GM19455 (cell line): ENCODE measurements around the gene HYLS1.

ENCODE experiments used
- ATAC-seq: cut with Tn5 transposase; IDR thresholded peaks from one replicate; pipeline ENCODE4 v1.9.1; 2021; ENCODE audit not compliant: unreplicated experiment

HYLS1 gene

DNA sequence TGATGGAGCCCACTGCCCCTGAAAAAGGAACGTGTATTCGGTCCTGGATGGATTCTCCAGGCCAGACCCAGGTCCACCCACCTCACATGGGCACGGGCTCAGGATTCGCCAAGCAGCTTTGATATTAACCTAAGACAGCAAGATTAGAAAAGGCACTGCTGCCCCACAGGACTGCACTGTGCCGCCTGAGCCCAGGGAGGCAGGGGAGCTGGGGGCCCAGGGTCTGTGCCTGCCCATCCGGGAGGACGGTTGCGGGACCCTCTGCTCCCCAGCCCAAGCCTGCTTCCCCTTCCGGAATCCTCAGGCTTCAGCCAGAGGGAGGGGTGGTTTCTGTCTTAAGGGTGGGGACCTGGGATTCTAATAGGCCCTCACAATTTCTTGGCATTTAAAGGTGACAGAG is 44.8 kb downstream of the HYLS1 start:
- ATAC-seq, result no peak

DNA sequence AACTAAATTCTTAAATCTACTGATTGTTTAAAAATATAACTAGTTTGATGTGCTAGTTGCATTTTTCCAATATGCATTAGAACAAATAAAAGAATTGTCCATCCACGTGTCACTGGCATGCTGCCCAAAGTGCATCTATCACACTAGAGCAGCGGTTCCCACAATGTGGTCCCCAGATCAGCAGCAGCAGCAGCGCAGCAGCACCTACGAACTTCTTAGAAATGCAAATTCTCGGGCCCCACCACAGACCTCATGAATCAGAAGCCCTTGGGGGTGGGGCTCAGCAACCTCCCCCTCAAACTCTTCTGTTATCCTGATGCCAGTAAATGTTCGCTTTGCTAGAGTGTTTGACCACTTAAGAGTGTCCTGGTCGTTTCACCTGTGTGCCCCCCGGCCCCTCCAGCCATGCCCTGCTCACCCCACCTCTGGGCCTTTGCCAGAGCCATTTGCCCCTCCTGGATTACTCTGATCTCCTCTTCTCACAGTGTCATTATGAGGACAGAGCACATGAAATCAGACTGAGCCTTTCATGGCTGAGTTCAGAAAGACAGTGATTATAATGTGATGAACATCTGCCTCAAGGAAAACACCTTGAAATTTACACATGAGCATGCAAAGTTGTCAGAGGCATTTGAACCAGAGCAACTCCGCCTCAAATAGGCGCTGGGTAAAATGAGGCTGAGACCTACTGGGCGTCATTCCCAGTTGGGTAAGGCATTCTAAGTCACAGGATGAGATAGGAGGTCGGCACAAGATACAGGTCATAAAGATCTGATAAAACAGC is 45.8 kb downstream of the HYLS1 start:
- ATAC-seq, result no peak

GRCh38 chr11:125934473-125934872 is 47.0 kb downstream of the HYLS1 start:
- ATAC-seq, result no peak

GRCh38 chr11:125935056-125935455 is 47.6 kb downstream of the HYLS1 start:
- no peak for ATAC-seq

DNA sequence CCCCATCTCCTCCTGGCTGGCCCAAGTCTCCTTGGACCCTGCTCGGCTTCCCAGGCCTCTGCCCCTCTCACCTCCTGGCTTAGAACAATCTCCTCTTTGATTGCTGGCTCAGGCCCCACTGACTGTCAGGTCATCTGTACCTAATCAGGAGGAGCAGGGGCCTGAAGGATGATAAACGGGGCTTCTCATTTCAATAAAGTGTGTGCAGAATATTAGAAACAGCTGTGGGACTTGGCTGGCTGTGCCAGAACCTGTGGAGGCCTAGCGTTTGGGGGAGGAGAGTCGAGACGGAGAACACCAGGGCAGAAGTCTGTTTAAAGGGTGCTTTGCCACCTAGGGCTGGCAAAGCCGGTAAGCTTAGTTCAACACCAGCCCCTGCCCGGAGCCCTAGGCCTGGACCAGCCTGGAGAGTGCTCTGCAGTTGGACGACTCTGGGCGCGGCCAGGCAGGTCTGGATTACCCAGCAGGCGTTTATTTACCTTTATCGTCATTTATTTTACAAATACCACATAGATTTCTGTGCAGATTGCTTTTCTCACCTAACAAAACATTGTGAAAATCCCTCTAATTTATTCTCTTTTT is 48.2 kb downstream of the HYLS1 start:
- ATAC-seq, result no peak

DNA sequence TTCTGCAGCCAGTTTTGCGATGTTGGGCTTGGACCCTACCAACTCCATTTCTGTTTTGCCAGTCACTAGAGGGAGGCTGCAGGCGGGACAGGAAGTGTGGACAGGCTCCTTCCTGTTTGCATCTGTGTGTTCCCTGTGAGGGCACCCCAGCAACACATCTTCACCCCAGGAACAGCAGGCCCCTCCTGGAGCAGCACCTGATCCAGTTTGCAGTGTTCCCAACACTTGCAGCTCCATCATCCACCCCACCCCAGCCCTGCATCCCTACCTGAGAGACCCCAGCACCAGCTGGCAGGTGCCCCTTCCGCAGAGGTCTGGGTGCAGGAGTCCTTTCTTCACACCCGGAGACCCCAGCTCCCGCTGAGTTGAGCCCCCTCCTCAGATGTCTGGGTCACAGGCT is 51.0 kb downstream of the HYLS1 start:
- ATAC-seq, result no peak

- no peak for ATAC-seq
Observed at GRCh38 chr11:125939081-125939521, 51.6 kb downstream of the HYLS1 start.

DNA sequence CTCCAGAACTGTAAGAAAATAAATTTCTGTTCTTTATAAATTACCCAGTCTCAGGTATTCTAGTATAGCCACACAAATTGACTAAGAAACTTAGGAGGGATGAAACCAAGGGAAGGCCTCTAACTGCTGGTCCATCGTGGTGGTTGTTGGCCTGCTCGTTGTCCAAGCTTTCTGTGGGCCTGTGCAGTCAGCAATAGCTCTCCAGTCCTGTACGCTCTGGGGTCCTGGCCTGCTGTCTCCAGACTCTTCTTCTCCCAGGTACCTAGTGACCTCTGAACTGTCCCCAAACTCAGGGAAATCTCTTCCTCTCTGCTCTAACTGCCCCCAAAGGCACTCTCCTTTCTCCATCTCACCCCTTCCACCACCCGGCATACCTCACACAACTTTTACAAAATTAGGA is 52.7 kb downstream of the HYLS1 start:
- ATAC-seq, result no peak

GRCh38 chr11:125941267-125941618 is 53.8 kb downstream of the HYLS1 start:
- ATAC-seq, result no peak

DNA sequence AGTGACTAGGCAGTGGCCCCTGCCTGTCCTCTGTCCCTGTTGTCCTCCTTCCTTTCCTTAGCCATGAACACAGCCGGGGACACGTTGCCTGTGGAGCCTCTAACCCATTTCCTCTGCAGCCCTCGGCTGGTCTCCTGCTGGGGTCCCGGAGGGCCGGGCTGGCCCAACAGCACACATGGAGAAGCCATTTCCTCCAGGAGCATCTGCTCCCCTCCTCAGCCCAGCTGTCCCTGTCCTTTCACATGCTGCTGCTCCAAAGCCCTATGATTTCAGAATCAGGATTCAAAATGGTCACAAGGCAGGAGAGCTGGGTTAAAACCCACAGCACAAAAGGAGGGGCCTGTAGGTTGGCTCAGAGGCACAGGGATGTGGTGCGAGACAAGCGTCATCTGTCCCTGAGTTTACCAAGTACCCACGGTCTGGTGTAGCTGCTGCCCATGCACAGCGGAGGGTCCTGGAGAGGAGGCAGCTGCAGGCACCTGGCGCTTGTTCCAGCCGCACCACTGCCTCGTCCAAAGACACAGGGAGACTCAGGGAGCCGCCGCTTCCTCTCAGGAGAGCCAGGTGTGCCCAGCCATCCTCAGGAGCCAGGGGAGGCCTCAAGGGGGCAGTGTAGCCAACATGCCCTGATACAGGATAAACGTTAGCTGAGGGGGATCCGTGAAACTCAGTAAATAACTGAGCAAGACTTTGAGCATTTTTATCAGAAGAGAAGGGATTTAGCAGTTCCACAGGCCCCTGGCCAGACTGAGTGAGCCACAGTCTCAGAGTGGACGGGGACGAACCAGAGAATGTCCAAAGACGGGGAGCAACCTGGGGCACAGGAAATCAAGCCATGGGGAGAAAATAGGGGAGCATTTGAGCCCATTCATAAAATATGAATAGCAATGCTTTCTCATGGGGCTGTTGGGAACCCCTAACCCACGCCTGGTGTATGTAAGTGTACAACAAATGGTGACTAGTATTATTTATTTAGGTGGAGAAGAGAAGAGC is 54.4 kb downstream of the HYLS1 start:
- no peak for ATAC-seq

GRCh38 chr11:125942771-125943428 is 55.4 kb downstream of the HYLS1 start:
- no peak for ATAC-seq

DNA sequence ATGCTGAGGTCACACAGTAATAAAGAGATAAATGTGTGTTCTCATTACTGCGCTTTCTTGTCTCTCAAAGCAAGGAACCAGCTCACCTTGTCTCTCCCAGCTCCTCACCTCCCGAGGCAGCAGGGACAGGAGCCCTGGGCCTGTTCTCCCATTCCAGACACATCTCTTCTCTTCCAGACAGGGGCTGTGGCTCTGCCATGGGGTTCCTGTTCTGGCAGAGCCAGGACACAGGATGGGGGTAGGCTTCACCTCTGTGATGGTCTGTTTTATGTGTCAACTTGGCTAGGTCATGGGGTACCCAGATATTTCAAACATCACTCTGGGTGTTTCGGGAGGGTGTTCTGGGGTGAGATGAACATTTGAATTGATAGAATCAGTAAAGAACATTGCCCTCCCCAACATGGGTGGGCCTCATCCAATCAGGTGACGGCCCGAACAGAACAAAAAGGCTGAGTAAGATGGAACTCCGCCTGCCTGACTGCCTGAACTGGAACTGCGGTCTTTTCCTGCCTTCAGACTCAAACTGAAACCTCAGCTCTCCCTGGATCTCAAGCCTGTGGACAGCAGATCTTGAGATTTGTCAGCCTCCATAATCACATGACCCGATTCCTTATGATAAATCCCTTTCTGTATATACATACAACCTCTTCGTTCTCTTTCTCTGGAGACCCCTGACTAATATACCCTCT is 56.3 kb downstream of the HYLS1 start:
- ATAC-seq, result no peak

DNA sequence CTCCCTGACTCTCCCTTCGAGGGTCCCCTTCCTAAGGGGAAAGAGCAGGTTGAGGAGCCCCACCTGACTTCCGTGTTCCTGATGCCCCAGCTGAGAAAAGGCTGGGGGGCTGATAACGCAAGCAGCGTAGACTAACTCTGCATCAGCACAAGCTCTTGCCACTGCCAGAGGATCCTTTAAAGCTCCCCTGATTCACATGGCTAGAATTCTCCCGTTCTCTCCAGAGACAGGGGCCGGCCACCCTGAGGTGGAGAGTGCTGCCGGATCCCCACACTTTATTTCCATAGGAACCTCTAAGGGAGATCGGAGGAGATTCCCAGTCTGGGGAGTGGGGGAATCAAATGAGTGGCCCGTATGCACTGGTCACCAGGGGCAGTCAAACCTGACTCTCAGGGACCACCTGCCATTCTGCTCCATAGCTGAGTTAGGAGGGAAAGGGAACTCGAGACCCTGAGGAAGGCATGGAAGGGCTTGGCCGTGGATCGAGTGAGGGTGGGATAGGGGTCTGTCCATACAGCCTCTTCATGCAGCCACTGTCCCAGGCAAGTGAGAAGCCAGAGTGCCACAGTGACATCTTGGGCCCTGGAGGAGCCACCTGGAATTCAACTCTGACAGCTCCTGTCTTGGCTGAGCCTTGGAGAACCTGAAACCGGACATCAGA is 57.0 kb downstream of the HYLS1 start:
- no peak for ATAC-seq

DNA sequence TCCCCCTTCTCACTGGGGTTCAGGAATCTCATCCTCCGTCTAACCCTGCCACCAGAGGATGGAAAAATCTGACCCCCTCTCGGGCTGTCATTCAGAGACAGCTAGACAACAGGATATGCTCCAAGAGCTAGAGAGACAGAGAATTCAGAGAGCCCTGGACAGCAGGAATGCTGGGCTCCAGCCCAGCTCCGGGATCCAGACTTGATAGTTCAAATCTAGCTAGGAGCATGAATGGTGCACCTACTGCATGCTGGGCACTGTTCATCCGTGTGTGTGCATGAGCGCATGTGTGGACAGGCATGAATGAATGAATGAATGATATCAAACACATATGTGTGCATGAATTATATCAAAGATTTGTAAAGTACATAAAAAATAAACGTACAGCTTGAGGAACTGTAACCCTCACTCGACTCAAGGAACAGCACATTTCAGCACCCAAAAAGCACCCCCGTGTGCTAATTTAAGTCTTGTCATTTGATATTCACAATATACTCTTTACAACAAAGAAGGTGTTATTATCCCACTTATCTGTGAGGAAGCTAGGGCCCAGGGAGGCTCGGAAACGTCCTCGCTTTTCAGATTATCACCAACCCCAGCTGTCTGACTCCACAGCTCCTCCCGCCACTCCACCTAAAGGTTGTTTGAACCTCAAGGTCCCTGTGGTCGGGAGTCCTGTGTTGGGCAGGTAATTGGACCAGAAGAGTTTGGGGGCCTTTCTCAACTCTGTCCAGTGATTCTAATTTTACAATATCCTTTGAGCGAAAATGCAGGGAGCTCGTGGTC is 57.7 kb downstream of the HYLS1 start:
- no peak for ATAC-seq

- ATAC-seq, result no peak
Observed at GRCh38 chr11:125945797-125946520, 58.5 kb downstream of the HYLS1 start, which contains the start of gene VSIG10L2. Gene VSIG10L2 (plus strand): TSS chr11:125946044. CDS start chr11:125946056, 12 bp downstream.

DNA sequence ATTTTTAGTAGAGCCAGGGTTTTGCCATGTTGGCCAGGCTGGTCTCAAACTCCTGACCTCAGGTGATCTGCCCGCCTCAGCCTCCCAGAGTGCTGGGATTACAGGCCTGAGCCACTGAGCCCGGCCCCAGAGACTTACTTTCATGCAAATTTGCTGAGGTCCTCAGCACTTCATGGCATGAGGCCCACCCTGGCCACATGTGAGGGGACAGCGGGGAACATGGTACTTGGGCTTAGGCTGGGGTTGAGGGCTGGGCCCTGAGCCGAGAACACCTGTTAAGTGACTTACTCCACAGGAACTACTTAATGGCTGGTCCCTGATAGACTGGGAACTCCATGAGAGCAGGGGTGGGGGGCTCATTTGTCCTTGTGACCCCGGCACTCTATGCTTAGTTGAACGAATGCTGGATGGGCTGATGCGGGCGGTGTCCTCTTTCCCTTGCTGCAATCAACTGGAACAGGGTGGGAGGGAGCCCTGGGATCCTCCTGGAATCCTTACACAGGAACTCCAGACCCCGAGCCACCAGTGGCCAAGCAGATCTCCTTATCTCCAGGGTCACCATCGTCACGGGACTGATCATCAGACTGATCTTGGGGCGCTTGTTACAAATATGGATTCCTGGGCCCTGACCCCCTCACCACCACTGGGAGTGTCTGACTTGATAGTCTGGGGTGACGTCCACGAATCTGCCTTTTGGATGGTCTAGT is 59.4 kb downstream of the HYLS1 start:
- ATAC-seq, result no peak

GRCh38 chr11:125947419-125948277 is 60.2 kb downstream of the HYLS1 start:
- no peak for ATAC-seq
